Endothelial cell of umbilical vein (primary cell): Measurements from ENCODE around the gene ANKMY1. TPM values are rescaled to one million over a fixed set of nuclear protein-coding genes. Genes with fewer than 3 reads are reported as not detected.

Source experiments
- BruUV-seq: library from RNA; stranded (reverse); fragments of 400-500 nt; replicated peaks from 2 replicates; lab custom pipeline; 2021; lab: Mats Ljungman, UMichigan
- CTCF ChIA-PET: fragments of 300-600, 350-600 bp; sonication (Branson Sonifier 250); formaldehyde crosslinking; loops from one replicate; lab custom pipeline; 2021; ENCODE audit warnings: antibody characterized with exemption, inconsistent platforms; lab: Charles Lee
- POLR2A ChIA-PET: fragments of 300-600, 350-600 bp; sonication (Branson Sonifier 250); formaldehyde crosslinking; loops from one replicate; lab custom pipeline; 2021; ENCODE audit warnings: antibody characterized with exemption, inconsistent platforms; lab: Charles Lee
- DNase-seq: peaks from one replicate; pipeline ENCODE4 v3.0.0-alpha.2; 2011; ENCODE audit warnings: low read depth, low spot score
- FAIRE-seq: peaks from 2 replicates; lab custom pipeline; 2011; peaks lifted over from hg19 to GRCh38; lab: Jason Lieb, UNC
- H2AFZ ChIP-seq: 2 replicates; pipeline ENCODE4 v1.6.0; 2012; ENCODE audit warnings: low read depth, low read length, control low read depth, inconsistent platforms
- H3K27ac ChIP-seq: 2 replicates; pipeline ENCODE4 v1.5.1; 2011; ENCODE audit warnings: low read depth, mild to moderate bottlenecking, control low read depth, low read length, moderate library complexity; ENCODE audit not compliant: insufficient read depth
- H3K27me3 ChIP-seq, 2 experiments: 2 replicates each; pipeline versions ENCODE4 v1.6.0 to v1.6.1; 2011; ENCODE audit warnings: low read length in 2 of 2, mixed read lengths in 1 of 2; ENCODE audit not compliant: control insufficient read depth in 2 of 2, insufficient read depth in 2 of 2
- H3K36me3 ChIP-seq, 2 experiments: 2 replicates in 1 of 2; 3 replicates in 1 of 2; pipeline ENCODE4 v1.5.1; 2011; ENCODE audit warnings: low read length in 2 of 2, mild to moderate bottlenecking in 1 of 2, moderate library complexity in 1 of 2; ENCODE audit not compliant: control insufficient read depth in 2 of 2, insufficient read depth in 2 of 2; ENCODE audit errors: extremely low read depth in 1 of 2
- H3K4me1 ChIP-seq: 3 replicates; pipeline ENCODE4 v1.5.1; 2011; ENCODE audit warnings: mild to moderate bottlenecking, low read length; ENCODE audit not compliant: control insufficient read depth, insufficient read depth; ENCODE audit errors: extremely low read depth
- H3K4me2 ChIP-seq: 2 replicates; pipeline ENCODE4 v1.6.1; 2011; ENCODE audit warnings: low read length, control low read depth, mixed read lengths; ENCODE audit not compliant: insufficient read depth
- H3K4me3 ChIP-seq, 3 experiments: fragments of 200-600 bp in 1 of 3; sonication (generic), shearing (Covaris generic) in 1 of 3; replicated peaks in 1 of 3; 2 replicates each; pipeline ENCODE4 v1.5.1; 2011 to 2016; ENCODE audit warnings: control low read depth in 3 of 3, low read length in 3 of 3, mild to moderate bottlenecking in 2 of 3, inconsistent platforms in 1 of 3, low read depth in 1 of 3, moderate library complexity in 1 of 3; ENCODE audit not compliant: insufficient read depth in 1 of 3
- H3K79me2 ChIP-seq: 2 replicates; pipeline ENCODE4 v1.6.0; 2012; ENCODE audit warnings: low read length, inconsistent platforms; ENCODE audit not compliant: control insufficient read depth, insufficient read depth
- H3K9ac ChIP-seq: replicated peaks from 2 replicates; pipeline ENCODE3; 2011; ENCODE audit warnings: low read length, control low read depth; ENCODE audit not compliant: insufficient read depth; ENCODE audit errors: extremely low read depth
- H3K9me1 ChIP-seq: replicated peaks from 3 replicates; pipeline ENCODE4 v1.6.0; 2011; ENCODE audit warnings: mild to moderate bottlenecking, low read length; ENCODE audit not compliant: control insufficient read depth, insufficient read depth; ENCODE audit errors: extremely low read depth
- H3K9me3 ChIP-seq: replicated peaks from 2 replicates; pipeline ENCODE4 v1.5.1; 2012; ENCODE audit warnings: low read length, inconsistent platforms; ENCODE audit not compliant: control insufficient read depth, insufficient read depth
- H4K20me1 ChIP-seq: replicated peaks from 2 replicates; pipeline ENCODE3; 2011; ENCODE audit warnings: mild to moderate bottlenecking, low read length; ENCODE audit not compliant: control insufficient read depth, insufficient read depth; ENCODE audit errors: extremely low read depth
- CTCF ChIP-seq, 2 donors: IDR thresholded peaks; 1 replicate in 1 of 2; 2 replicates in 1 of 2; pipeline ENCODE4 v1.5.1; 2011; ENCODE audit warnings: low read length in 2 of 2, mild to moderate bottlenecking in 2 of 2, moderate library complexity in 2 of 2, control low read depth in 1 of 2, inconsistent platforms in 1 of 2, low read depth in 1 of 2; ENCODE audit not compliant: insufficient read depth in 1 of 2; ENCODE audit errors: extremely low read depth in 1 of 2
- EZH2 ChIP-seq: IDR thresholded peaks from 2 replicates; pipeline ENCODE4 v1.6.1; 2012; ENCODE audit warnings: borderline replicate concordance, low read depth, mild to moderate bottlenecking, moderate library complexity, low read length, inconsistent platforms; ENCODE audit not compliant: severe bottlenecking
- FOS ChIP-seq: IDR thresholded peaks from 2 replicates; pipeline ENCODE4 v1.6.1; 2011; ENCODE audit warnings: mild to moderate bottlenecking, low read length, moderate library complexity, borderline replicate concordance; ENCODE audit not compliant: insufficient read depth
- GATA2 ChIP-seq: IDR thresholded peaks from 2 replicates; pipeline ENCODE4 v1.7.0; 2011; ENCODE audit warnings: low read depth, mild to moderate bottlenecking, moderate library complexity, mixed read lengths, low read length; ENCODE audit not compliant: insufficient read length, insufficient read depth
- JUN ChIP-seq: IDR thresholded peaks from 2 replicates; pipeline ENCODE4 v1.6.1; 2011; ENCODE audit warnings: borderline replicate concordance, low read depth; ENCODE audit not compliant: insufficient read length, insufficient read depth
- MAX ChIP-seq: IDR thresholded peaks from 2 replicates; pipeline ENCODE4 v1.6.1; 2011; ENCODE audit not compliant: insufficient read depth, insufficient read length
- MYC ChIP-seq: IDR thresholded peaks from one replicate; pipeline ENCODE4 v1.6.1; 2011; ENCODE audit warnings: mild to moderate bottlenecking, low read depth, low read length
- POLR2A ChIP-seq: IDR thresholded peaks from 2 replicates; pipeline ENCODE4 v1.6.1; 2012; ENCODE audit warnings: low read depth, mild to moderate bottlenecking, control low read depth, low read length
- POLR2AphosphoS5 ChIP-seq: IDR thresholded peaks from 2 replicates; pipeline ENCODE4 v1.6.1; 2012; ENCODE audit warnings: low read depth, mild to moderate bottlenecking, control low read depth, low read length, moderate library complexity; ENCODE audit not compliant: insufficient read depth
- dilution Hi-C: fragments of 300-500 bp; cut with MboI; formaldehyde crosslinking; loops from one replicate; pipeline ENCODE4 v1.15.0; 2019; ENCODE audit warnings: low sequenced_read_pairs; ENCODE audit not compliant: extremely low pct_ligation_motif_present
- intact Hi-C: fragments of 100-400 bp; cut with micrococcal nuclease; formaldehyde crosslinking; loops from one replicate; pipeline ENCODE4 v1.10.0; 2022
- polyA plus RNA-seq, 4 experiments: library from polyadenylated mRNA; depleted of rRNA in 3 of 4; stranded (reverse) in 3 of 4; unstranded in 1 of 4; fragments of >200 nt; gene quantifications; 2 replicates each; pipeline versions ENCODE4 v1.2.1 to v1.2.3, GENCODE V29; 2011 to 2012; ENCODE audit warnings: missing spikeins in 1 of 4
- total RNA-seq: library from RNA; stranded (reverse); gene quantifications from 2 replicates; pipeline ENCODE4 v1.2.3, GENCODE V29; 2021

ANKMY1 gene
- total and polyA plus RNA-seq, 2 donors (not counting 3 experiments of a cell fraction or from before 2014, with no cell fraction given), result 9.0 to 16.0 TPM

DNA sequence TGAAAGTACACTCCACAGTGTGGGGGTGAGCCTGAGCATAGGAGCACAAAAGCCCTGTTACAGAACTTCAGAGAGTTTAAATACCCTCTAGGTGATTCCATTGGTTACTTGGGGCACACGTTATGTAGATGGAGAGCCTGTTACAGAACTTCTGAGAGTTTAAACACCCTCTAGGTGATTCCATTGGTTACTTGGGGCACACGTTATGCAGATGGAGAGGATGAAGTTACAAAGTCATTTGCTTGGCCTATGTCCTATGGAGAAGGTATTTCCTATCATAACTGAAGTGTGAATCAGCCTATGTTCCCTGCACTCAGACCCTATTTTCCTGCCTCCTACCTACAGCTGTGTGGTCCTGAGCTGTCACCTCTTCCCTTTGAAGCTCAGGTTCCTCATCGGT is 25.0 kb upstream of the ANKMY1 start:
- H3K36me3 ChIP-seq, result peaks cover 0 to 7% of the 10 kb centered on the region in 2 experiments
- H3K4me2 ChIP-seq, result no peak overlapping the region
- no TSS peak for BruUV-seq
- H3K9ac ChIP-seq, result no peak overlapping the region
- no peaks in the 10 kb centered on the region for H4K20me1 ChIP-seq
- no peak for TF ChIP-seq POLR2A
- TF ChIP-seq GATA2, result no peak
- TF ChIP-seq MAX, result no peak
- TF ChIP-seq POLR2AphosphoS5, result no peak
- TF ChIP-seq FOS, result no peak
- no peak for TF ChIP-seq CTCF (IDR thresholded peaks at IDR 0.05; ENCODE audit: extremely low read depth in 1 of 2, insufficient read depth in 1 of 2, low read depth in 1 of 2, low read length in 2 of 2)
- TF ChIP-seq JUN, result no peak
- TF ChIP-seq MYC, result no peak
- no peak for TF ChIP-seq EZH2
- FAIRE-seq (no peak), DNase-seq (no peak)
- H3K27ac ChIP-seq, result no peak overlapping the region
- H3K79me2 ChIP-seq, result peaks cover 38% of the 10 kb centered on the region
- no peaks in the 10 kb centered on the region for H3K9me1 ChIP-seq
- no peaks in the 10 kb centered on the region for H3K27me3 ChIP-seq
- POLR2A ChIA-PET, result no interaction called here
- intact Hi-C loops, result no loop called here
- dilution Hi-C loops, result no loop called here
- CTCF ChIA-PET, result interaction anchor here (1.2 to 1.4 kb wide), 2 partner anchors 13 to 17 kb away, joined by 3 to 5 read pairs; no protein-coding TSS in a partner anchor
- H3K9me3 ChIP-seq, result no peaks in the 10 kb centered on the region
- no peak overlapping the region for H3K4me3 ChIP-seq
- no peak overlapping the region for H2AFZ ChIP-seq
- peaks cover 12% of the 10 kb centered on the region for H3K4me1 ChIP-seq
